Tongue (tissue), 2 donors: ENCODE results near the gene UFD1. TPM values are rescaled to one million over a fixed set of nuclear protein-coding genes. Genes with fewer than 3 reads are reported as not detected.
A peak's percentile ranks its signal among the peaks of the same experiment; 100 is the strongest.

Source experiments
- DNase-seq: peaks from one replicate; pipeline ENCODE4 v3.0.0-alpha.2; 2015
- total RNA-seq: library from RNA; depleted of rRNA; stranded (reverse); fragments of >200 nt; gene quantifications from one replicate; pipeline ENCODE4 v1.2.3, GENCODE V29; 2014

UFD1 gene
- total RNA-seq, 1 donor from 2014 or later: 33.8 TPM

DNA sequence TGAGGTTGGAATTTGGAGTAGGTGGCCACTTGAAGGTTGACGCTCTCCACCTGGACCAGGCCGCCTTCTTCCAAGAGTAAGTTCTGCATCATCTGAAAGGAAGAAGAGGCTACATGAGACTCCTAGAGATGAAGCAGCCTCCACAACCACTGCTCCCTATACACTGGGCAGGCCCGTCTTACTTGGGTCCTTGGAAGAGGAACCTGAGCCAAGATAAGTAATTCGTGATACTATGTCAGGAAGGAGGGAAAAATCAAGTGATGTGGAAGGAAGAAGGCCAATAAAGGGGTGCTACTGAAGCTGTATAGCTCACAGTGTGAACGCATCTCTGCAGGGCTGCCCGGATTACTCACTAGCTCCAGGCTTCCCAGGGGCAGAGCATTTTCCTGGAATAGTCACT lies 11.1 kb downstream of the UFD1 start:
- DNase-seq: no peak

DNA sequence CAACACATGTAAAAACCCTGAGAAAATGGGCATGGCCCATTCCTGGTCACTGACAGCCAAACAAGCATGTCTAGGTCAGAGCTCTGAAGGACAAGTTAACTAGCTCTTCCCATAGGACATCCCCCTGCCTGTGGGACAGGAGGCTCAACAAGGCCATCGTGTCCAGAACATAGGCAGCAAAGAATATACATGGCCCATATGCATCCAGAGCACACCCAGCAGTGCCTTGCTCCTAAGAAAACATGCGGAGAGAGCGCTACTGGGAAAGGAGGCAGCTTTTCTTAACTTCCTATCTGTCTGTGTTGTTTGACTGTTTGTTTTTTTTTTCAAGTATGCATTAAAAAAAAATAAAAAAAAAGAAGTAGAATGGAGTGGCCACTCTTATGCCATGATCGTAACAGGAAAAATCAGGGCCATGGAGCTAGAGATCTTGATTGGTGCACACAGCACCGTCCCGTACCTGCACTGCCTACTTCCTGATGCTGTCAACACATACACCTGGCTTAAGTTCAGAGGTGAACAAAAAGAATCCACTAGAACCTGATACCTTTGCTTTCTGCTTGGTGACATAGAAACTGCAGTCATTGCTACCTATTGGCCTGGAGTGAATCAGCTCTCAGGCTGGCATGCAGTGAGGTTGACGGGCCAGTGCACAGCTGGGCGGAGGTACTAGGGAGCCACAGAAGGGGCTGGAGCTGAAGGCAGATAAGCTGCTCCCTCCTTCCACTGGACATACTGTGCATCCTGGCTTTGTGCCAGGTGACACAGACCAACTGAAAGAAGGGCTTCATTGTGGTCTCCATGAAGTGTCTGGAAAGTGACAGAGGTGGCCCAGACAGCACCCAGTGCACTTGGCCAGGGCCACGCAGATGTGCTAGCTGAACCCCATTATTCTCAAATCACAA lies 11.9 kb downstream of the UFD1 start:
- DNase-seq: no peak

DNA sequence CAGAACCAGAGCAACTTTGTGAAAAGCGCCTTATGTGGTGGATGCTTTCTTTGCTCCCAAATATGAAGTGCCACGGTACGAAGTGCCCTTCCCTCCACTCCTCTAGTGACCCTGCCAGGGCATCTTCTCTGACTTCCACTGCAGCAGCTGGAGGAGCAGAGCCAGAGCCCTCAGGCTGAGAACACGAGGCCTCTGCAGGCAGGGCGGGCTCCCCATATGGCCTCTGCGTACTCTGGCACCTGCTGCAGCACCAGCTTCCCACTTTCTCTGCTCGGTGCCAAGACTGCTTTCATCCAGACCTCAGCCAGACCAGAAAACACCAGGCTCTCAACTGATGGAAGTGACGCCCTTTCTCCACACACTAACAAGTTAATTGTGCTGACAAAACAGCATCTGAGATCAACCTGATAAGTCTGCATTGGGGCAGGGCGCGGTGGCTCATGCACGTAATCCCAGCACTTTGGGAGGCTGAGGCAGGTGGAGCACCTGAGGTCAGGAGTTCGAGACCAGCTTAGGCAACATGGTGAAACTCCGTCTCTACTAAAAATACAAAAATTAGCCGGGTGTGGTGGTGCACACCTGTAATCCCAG lies 12.8 kb downstream of the UFD1 start:
- DNase-seq: no peak

DNA sequence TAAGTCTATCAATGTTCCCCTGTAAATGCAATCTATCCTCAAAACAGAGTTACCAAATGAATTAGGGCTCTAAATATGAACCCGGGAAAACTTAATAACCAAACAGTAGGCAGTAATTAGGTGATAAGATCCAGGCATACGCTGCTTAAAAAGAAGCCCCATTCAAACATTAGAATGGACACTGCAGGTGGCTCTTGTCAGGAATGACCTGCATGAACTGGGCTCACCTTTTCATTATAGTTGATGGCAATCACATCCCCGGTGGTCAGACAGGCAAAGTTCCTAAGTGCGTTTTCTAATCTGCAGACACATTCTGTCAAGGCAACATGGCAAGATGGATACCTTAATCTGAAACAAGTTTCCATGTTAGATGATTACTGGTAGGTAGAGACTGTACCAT lies 14.0 kb downstream of the UFD1 start:
- DNase-seq: no peak

DNA sequence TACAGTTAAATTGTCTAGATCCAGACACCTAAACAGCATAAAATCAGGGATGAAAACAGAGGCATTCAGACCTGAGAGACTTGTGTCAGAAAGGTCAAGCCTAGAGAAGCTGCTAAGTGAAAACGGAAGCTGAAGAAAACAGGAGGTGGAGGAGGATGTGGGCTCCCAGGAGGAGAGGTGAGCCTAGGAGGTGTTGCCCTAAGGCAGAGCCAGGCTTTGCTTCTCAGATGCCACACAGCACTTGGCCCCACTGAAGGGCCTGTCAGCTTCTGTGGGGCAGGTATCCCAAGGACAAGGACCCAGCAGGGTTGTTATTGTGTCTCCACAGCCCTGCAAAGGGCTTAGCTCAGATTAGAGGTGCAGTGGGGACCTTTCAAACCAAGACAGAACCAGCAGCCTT lies 14.4 kb downstream of the UFD1 start:
- no peak for DNase-seq

DNA sequence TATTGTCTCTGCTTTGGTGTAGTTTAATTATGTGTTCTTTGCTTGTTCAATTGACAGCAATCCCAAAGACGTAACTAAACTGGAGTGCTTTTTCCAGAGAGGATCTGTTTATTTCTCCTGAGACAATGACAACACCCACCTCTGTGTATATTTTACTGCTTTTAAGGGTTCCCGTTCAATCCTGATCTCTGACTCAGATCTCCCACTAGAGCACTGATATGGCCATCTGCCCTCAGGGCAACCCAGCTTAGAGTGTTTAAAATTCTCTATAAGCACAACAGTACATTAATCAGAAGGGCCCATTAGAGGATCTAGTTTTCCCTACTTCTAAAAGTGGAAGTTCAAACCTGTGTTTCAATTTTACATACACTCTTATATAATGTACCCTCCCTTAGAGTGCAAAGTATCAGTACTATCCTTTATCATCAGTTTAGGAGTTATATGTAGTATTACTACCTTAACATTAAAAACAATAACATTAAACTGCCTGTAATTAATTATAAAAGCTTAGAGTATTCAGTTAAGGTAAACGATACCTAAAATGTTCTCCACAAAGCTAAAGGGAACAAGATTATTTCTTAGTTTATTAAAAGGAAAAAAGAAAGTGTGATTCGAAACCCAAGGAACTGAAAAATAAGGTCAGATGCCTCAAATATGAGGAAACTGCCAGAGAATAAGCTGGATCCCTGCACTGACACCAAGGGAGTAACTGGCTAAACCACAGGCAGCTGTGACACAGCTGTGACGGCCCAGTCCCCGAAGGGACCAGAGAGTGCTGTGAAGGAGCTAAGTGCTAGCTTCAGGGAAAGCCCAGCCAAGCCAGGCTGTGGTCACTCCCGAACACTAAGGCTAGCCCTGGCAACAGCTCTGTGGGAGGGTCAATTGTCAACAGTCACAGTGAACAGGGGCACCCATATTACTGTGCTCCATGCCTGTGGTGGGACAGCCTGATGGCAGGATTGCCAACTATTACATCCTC lies 15.2 kb downstream of the UFD1 start:
- DNase-seq: no peak

DNA sequence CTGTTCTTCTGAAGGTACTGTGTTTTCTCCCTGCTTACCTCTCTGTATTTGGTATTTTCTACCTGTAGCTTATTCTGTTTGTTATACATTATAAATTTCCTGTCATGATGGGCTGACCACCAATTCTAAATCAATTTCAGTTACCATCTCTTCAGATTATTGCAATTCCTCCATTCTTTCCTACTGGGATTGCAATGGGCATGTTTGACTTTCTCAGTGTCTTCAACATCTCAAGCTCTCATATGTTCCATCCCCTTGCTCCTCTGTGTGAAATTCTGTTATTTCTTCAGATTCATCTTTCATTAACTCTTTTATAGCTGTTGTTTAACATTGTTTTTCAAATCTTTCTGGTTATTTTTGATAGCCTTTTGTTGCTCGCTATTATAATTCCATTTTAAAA lies 16.0 kb downstream of the UFD1 start:
- no peak for DNase-seq

DNA sequence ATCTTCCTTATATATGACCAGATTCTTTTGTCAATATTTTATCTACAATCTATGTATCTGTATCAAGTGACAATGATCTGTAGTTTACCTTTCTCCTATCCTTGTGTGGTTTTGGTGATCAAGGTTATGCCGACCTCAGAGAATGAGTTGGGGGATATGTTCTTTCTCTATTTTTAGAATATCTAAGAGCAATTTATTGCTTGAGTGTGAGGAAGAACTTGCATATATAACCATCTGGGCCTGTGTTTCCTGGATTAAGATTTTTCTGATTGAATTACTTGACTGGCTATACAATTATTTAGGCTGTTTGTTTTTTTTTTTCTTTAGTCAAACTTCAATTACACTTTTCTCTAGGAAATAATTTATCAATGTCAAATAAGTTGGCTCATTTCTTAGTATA lies 17.5 kb downstream of the UFD1 start:
- no peak for DNase-seq

DNA sequence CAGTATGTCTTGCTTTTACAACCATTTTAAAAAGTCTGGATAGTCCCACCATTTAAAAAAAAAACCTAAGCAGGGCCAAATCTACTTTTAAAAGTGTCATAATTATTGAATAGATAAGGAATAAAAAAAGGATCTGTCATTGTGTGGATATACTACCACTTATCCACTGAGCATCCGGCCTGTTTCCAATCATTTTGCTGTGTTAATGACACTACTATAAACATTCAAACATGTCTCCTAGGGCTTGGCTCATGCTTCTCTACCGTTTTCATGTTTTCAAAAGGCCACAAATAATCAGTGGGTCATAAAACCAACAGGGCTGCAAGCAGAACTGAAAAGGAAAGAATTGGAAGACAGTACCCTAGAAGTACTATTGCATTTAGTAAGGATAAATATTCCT lies 19.0 kb downstream of the UFD1 start:
- DNase-seq: no peak

DNA sequence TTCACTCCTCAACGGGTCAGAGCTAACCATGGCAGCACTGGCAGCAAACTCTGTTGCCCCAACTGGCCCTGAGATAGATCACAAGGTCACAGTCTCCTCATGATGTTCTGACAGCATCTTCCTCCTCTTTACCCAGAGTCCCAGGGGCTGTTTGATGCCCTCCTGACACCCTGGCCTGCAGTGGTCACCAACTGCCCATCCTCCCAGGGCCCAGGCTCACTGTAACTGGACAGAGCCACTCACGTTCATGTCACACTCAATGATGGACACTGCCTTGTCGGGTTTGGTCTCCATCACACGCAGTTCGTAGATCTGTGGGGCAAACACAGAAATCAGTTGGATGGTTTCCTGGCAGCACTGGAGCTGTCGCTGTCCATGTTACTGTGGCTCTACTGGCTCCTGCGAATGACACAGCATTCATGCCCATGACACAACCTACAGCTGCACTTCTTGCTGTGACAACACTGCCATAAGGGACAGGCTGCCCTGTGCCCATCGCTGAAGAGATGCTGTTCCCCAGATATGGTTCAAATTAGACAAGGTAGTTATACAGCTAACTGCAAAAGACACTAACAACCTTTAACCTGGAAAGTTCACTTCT lies 21.1 kb downstream of the UFD1 start:
- no peak for DNase-seq

DNA sequence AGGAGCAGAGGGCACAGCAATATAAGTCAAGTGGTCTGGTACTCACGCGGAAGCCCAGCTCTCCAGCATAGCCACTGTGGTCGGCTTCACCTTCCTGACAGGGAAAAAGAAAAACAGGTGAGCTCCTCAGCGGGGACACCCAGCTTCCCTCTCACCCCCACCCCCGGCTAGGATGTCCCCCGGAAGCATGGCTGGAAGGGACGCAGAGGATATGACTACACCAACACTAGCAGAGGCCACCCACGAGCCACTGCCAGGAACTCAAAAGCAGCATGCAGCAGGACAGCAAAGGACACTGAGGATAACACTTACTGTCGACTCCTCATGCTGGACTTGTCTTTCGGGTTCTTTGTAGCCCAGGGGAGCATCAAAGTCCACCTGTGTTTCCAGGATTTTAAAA lies 22.5 kb downstream of the UFD1 start:
- DNase-seq: no peak

DNA sequence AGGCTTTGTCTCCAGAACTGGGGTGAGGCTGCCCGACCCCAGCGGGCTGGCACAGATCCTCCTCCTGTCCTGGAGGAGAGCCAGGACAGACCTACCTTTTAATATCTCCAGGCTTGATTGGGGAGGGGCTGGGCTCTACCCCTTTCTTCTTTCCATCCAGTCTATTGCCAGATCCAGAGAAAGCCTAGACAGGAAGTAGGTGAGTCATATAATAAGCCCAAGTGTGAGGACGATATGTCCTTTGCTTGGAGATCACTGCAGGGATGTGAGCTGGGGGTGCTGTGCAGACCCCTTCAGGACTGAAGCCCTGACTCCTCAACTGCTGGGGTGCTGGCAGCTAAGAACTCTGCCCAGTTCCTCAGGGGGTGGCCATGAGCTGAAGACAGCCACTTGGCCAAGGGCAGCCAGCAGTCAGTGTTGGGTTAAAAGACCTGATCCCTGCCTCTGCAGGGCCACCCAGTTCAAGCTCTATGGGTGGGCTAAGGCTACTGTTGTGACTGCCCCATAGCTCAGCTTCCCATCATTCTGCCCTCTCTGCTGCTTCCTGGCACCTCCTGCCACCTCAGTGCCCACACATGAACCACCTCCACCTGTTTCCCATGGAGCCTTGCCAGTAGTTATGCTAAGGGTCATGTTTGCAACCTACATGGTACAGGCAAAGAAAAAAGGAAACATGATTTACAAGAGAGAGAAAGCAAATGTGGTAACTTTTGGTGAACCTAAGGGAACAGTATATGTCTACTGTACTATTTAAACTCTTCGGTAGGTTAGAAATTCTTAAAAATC lies 23.2 kb downstream of the UFD1 start:
- DNase-seq: no peak

DNA sequence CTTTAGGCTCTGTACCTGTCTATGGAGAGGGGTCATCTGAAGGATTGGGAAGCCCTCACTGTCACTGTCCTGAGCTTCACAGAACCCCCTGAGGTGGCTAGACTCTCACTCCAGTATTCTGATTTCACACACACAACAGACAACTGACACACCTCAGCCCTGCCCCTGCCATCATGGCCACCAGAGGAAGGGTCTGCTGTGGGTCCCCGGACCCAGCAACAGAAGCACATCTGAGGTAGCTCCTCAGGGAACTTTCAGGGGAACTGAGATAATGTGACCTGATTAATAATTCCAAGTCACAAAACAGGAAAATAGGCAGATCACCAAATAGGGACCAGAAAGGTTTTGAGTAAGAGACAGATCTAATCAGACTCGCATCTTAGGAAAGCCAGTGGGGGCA lies 24.0 kb downstream of the UFD1 start:
- DNase-seq: no peak

DNA sequence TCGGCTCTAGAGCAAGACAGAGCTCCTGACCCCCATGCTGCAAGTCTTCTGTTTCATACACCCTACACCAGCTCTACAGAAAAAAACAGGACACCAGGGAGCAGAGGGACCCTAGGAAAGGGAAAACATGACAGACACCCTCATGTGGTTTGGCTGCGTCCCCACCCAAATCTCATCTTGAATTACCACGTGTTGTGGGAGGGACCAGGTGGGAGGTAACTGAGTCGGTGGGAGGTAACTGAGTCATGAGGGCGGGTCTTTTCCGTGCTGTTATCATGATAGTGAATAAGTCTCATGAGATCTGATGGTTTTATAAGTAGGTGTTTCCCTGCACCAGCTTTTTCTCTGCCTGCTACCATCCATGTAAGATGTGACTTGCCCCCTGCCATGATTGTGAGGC lies 24.8 kb downstream of the UFD1 start:
- DNase-seq: no peak

DNA sequence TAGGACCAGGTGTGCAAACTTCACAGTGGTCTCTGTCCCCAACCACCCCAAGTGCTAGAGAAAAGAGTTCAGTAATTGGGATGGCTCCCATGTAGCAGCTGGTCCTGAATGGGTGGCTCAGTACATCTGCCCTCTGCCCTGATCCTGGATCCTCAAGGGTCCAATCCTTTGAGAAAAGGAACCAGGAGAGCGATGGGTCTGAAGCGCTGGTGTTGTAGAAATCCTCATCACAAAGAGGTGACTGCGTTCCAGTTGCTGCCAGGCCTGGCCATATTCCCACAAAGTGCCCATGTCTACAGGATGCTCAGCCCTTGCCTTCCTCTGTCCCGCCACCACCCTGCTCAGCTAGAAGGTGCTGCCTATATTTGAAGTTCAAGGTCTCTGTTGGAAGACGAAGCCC lies 25.3 kb downstream of the UFD1 start:
- no peak for DNase-seq

DNA sequence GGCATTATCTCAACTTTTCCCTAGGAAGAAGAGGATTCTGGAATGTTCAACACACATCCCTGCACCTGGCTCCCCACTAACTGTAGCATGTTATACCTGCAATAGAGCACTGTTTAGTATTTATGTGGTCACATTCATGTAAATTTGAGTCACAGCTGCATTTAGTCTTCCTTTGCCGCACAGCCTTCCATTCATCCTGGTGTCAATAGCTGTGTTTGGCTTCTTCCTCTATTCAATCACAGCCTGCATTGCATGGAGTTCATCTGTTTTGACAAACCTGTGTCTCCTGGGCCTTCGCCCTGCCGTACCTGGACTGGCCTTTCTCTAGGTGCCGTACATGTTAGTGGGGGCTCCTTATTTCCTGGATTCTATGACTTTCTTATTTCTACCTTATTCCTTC lies 27.4 kb downstream of the UFD1 start:
- DNase-seq: no peak

DNA sequence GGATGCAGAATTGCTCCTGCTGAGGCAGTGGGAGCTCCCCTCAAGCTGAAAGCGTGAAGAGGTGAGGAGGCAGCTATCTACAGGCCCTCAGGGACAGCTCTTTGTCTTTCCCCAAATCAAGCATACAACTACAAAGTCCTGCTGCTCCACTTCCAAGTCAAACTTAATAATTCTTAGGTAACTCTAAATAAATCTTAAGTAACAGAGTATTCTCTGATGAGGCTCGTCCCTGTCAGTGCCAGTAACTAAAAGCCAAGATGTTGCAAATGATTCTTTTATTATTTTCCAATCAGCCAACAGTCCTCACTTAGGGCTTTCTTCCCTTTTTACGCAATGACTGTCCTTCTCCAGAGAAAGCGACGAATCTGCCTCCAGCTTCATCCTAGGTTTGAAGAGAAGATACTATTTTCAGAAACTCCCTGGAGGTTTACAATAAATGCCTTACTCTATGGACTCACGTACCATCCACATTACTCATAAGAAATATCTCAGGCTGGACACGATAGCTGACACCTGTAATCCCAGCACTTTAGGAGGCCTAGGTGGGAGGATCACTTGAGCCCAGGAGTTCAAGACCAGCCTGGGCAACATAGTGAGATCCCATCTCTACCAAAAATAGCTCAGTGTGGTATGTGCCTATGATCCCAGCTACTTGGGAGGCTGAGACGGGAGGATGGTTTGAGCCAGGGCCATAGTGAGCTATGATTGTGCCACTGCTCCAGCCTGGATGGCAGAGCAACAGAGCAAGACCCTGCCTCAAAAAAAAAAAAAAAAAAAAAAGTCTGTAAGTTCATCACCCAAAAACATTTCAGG lies 28.4 kb downstream of the UFD1 start:
- DNase-seq: no peak

DNA sequence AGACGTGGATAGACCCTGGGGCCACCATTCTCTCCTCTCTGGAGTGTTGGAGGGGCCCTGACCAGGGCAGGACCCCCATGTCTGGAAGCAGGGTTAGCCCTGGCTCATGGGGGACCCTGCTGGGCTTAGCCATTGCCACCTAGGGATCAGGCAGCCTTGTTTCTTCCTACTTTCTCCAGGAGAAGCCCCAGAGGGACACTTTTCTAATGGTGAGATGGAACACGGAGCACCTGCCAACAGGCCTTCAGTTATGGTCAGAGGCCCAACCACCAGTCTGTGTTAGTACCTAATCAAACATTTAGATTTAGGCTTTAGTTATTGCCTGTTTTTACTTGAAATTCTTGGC lies 29.6 kb downstream of the UFD1 start:
- no peak for DNase-seq

DNA sequence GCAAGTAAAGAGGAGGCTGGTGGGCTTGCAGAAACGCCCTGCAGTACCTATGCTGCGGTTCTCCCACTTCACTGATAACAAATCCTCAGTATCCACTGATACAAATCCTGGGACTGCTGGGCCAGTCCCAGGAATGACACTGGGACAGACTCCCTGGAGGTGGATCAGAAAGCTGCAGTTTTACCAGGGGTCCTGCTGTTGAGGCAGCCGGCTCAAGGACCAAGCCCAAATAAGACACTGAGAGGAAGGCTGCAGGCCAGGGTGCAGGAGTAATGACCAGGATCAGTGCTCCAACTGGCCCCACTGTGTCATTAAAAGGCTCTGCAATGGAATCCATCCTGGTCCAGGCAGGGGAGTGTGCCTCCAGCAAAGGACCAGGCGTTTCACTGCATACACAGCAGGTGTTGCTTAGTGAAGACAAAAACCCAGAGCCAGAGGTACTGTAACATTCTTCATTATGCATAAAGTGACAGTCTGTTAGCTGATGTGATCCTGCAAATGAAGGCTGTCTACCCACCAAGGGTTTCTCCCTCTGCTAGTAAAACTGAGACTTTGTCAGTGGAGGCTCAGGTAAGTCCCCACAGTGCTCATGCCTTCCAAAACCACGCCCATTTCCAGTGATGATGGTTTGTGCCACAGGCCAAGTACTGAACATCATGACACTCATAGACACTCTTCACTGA lies 30.1 kb downstream of the UFD1 start:
- DNase-seq: no peak

DNA sequence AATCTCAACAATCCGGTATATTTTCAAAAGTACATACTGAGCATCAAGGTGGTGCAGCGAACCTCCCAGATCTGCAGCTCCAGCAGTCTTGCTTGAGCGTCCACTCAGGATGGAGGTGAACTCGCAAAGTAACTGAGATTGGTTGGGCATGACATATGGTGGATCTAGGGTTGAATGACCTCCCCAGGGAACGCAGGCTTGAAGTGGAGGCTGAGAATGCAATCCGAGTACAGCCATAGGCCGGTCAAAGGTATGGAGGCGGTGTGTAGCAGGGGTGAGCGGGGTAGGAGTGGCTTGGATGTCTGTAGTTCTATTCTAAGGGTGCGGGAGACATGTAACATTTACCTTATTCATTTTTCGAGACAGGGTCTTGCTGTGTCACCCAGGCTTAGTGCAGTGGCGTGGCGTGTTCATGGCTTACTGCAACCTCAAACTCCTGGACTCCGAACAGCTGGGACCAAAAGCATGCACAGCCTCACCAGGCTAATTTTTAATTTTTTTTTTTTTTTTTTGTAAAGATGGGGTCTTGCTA lies 30.9 kb downstream of the UFD1 start:
- DNase-seq: peak; percentile 88
